K562 (cell line): ENCODE data around the gene IP6K3. TPM values are rescaled to one million over a fixed set of nuclear protein-coding genes. Genes with fewer than 3 reads are reported as not detected.

ENCODE experiments used
- ATAC-seq: fragments of 200-7000 bp; cut with Tn5 transposase; 3 replicates; pipeline ENCODE4 v1.9.1; 2020; ENCODE audit warnings: moderate library complexity
- BruUV-seq: library from RNA; stranded (reverse); fragments of 400-500 nt; replicated peaks from 2 replicates; lab custom pipeline; 2021; lab: Mats Ljungman, UMichigan
- CTCF ChIA-PET: fragments of 300-600 bp; formaldehyde crosslinking; extraction: SDS; loops from one replicate; lab custom pipeline; 2021; ENCODE audit warnings: low intra/inter-chr PET ratio; lab: Yijun Ruan, JAX
- POLR2A ChIA-PET: fragments of 300-600, 350-650 bp; sonication (Branson Sonifier 250); formaldehyde crosslinking; extraction: SDS; loops from one replicate; lab custom pipeline; 2021; ENCODE audit warnings: antibody characterized with exemption, inconsistent platforms; lab: Yijun Ruan, JAX
- DNase-seq, 4 experiments: peaks; one replicate each; pipeline versions ENCODE4 v3.0.0 to v3.0.0-alpha.2; 2011 to 2018; ENCODE audit warnings: low spot score in 3 of 4, mixed read lengths in 3 of 4; ENCODE audit errors: extremely low read depth in 1 of 4
- FAIRE-seq: peaks from 2 replicates; lab custom pipeline; 2011; peaks lifted over from hg19 to GRCh38; lab: Jason Lieb, UNC
- H2AFZ ChIP-seq: 2 replicates; pipeline ENCODE4 v1.6.0; 2011; ENCODE audit warnings: low read depth, low read length, control low read depth, inconsistent platforms
- H3K27ac ChIP-seq: fragments of 200-600 bp; 3 replicates; pipeline ENCODE4 v1.8.0; 2011; ENCODE audit warnings: low read depth, mild to moderate bottlenecking, control low read depth, inconsistent platforms, low read length, moderate library complexity, mixed read lengths; ENCODE audit errors: extremely low read depth
- H3K27me3 ChIP-seq, 2 experiments: fragments of 300-600 bp in 1 of 2; 2 replicates in 1 of 2; 3 replicates in 1 of 2; pipeline versions ENCODE4 v1.6.0 to v1.8.0; 2011; ENCODE audit warnings: inconsistent platforms in 2 of 2, low read length in 2 of 2, mild to moderate bottlenecking in 1 of 2, mixed read lengths in 1 of 2, moderate library complexity in 1 of 2; ENCODE audit not compliant: control insufficient read depth in 2 of 2, insufficient read depth in 2 of 2
- H3K36me3 ChIP-seq: fragments of 300-600 bp; 3 replicates; pipeline ENCODE4 v1.8.0; 2011; ENCODE audit warnings: mild to moderate bottlenecking, low read length, inconsistent platforms; ENCODE audit not compliant: control insufficient read depth, insufficient read depth
- H3K4me1 ChIP-seq, 2 experiments: fragments of 200-600 bp in 1 of 2; replicated peaks in 1 of 2; 2 replicates in 1 of 2; 3 replicates in 1 of 2; pipeline versions ENCODE4 v1.5.1 to v1.8.0; 2011; ENCODE audit warnings: inconsistent platforms in 2 of 2, low read length in 2 of 2, mild to moderate bottlenecking in 1 of 2, mixed read lengths in 1 of 2, moderate library complexity in 1 of 2; ENCODE audit not compliant: control insufficient read depth in 2 of 2, insufficient read depth in 2 of 2
- H3K4me2 ChIP-seq: 2 replicates; pipeline ENCODE4 v1.6.1; 2011; ENCODE audit warnings: low read length, control low read depth, inconsistent platforms, mixed read lengths; ENCODE audit not compliant: insufficient read depth
- H3K4me3 ChIP-seq: fragments of 200-600 bp; sonication (generic), shearing (Covaris generic); 2 replicates; pipeline ENCODE4 v1.5.1; 2016; ENCODE audit warnings: control low read depth, inconsistent platforms
- H3K79me2 ChIP-seq: fragments of 200-600 bp; 3 replicates; pipeline ENCODE4 v1.8.0; 2011; ENCODE audit warnings: low read length, inconsistent platforms; ENCODE audit not compliant: control insufficient read depth, insufficient read depth
- H3K9ac ChIP-seq, 2 experiments: 2 replicates each; pipeline versions ENCODE4 v1.6.0 to v1.6.1; 2011; ENCODE audit warnings: low read depth in 2 of 2, low read length in 2 of 2, control low read depth in 1 of 2, inconsistent platforms in 1 of 2, mild to moderate bottlenecking in 1 of 2, mixed read lengths in 1 of 2; ENCODE audit not compliant: insufficient read depth in 1 of 2
- H3K9me1 ChIP-seq: one replicate; pipeline ENCODE4 v1.6.0; 2011; ENCODE audit warnings: inconsistent platforms, mild to moderate bottlenecking, low read length, moderate library complexity; ENCODE audit not compliant: control insufficient read depth, insufficient read depth
- H3K9me3 ChIP-seq: replicated peaks from 2 replicates; pipeline ENCODE4 v1.5.1; 2011; ENCODE audit warnings: low read depth, low read length, inconsistent platforms; ENCODE audit not compliant: control insufficient read depth, insufficient read depth
- H4K20me1 ChIP-seq: replicated peaks from 2 replicates; pipeline ENCODE4 v1.6.1; 2011; ENCODE audit warnings: low read length, inconsistent platforms, mixed read lengths; ENCODE audit not compliant: control insufficient read depth, insufficient read depth
- ETV5 ChIP-seq: sonication (generic); formaldehyde crosslinking; IDR thresholded peaks from 2 replicates; pipeline ENCODE4 v1.4.0; 2020; ENCODE audit warnings: low read depth, mild to moderate bottlenecking, missing genetic modification reagents
- IRF9 ChIP-seq: fragments of 450-650 bp; IDR thresholded peaks from 2 replicates; pipeline ENCODE4 v1.6.1; 2016; ENCODE audit warnings: missing biosample characterization, missing genetic modification characterization
- ZNF449 ChIP-seq: fragments of 250-450 bp; sonication (Bioruptor Pico); IDR thresholded peaks from 2 replicates; pipeline ENCODE4 v1.8.0; 2022; ENCODE audit warnings: moderate library complexity, mild to moderate bottlenecking, inconsistent platforms
- ZNF76 ChIP-seq: fragments of 250-450 bp; sonication (Bioruptor Pico); IDR thresholded peaks from 2 replicates; pipeline ENCODE4 v1.4.0; 2020; ENCODE audit warnings: mild to moderate bottlenecking, moderate library complexity, borderline replicate concordance
- WGBS: fragments of 100-300 bp; shearing (Covaris generic); methylation state at CpG from one replicate; pipeline ENCODE4 v1.1.6; 2016; ENCODE audit warnings: low coverage, mixed read lengths; ENCODE audit not compliant: insufficient coverage; ENCODE audit errors: missing lambda C conversion rate; 5-methylcytosine and 5-hydroxymethylcytosine counted together
- in situ Hi-C: fragments of 300-500 bp; cut with MboI; formaldehyde crosslinking; loops from 4 replicates; pipeline ENCODE4 v1.15.0; 2018; ENCODE audit warnings: inconsistent platforms, mixed read lengths
- intact Hi-C: fragments of 100-400 bp; cut with micrococcal nuclease; formaldehyde crosslinking; loops from 2 replicates; pipeline ENCODE4 v1.14.2; 2022
- polyA plus RNA-seq, 8 experiments: library from polyadenylated mRNA; depleted of rRNA in 4 of 8; stranded (reverse) in 5 of 8; unstranded in 3 of 8; fragments of >200 nt; fragmentation: Nextera tagmentation in 2 of 8; fragmentation: Illumina TruSeq in 1 of 8; extraction: Ambion mirVana in 2 of 8; extraction: Trizol in 1 of 8; gene quantifications; 2 replicates each; pipeline versions ENCODE4 v1.2.1 to v1.2.3, GENCODE V29; 2011 to 2014; ENCODE audit warnings: inconsistent platforms in 1 of 8, missing spikeins in 1 of 8
- total RNA-seq, 7 experiments: library from RNA; depleted of rRNA in 6 of 7; stranded (reverse); fragments of >200 nt in 6 of 7; fragmentation: Illumina TruSeq in 2 of 7; extraction: Trizol in 2 of 7; gene quantifications; 2 replicates each; pipeline versions ENCODE4 v1.2.1 to v1.2.3, GENCODE V29; 2011 to 2021; ENCODE audit warnings: low replicate concordance in 1 of 7
- TF ChIP-seq, protein P1 (sequence below): fragments of 450-650 bp; IDR thresholded peaks from 2 replicates; pipeline ENCODE4 v1.6.1; 2016; ENCODE audit warnings: antibody characterized with exemption

Gene IP6K3
- total and polyA plus RNA-seq, 9 of the 15 experiments (the other 6 are each of a cell fraction or from before 2014, with no cell fraction given): not detected

DNA sequence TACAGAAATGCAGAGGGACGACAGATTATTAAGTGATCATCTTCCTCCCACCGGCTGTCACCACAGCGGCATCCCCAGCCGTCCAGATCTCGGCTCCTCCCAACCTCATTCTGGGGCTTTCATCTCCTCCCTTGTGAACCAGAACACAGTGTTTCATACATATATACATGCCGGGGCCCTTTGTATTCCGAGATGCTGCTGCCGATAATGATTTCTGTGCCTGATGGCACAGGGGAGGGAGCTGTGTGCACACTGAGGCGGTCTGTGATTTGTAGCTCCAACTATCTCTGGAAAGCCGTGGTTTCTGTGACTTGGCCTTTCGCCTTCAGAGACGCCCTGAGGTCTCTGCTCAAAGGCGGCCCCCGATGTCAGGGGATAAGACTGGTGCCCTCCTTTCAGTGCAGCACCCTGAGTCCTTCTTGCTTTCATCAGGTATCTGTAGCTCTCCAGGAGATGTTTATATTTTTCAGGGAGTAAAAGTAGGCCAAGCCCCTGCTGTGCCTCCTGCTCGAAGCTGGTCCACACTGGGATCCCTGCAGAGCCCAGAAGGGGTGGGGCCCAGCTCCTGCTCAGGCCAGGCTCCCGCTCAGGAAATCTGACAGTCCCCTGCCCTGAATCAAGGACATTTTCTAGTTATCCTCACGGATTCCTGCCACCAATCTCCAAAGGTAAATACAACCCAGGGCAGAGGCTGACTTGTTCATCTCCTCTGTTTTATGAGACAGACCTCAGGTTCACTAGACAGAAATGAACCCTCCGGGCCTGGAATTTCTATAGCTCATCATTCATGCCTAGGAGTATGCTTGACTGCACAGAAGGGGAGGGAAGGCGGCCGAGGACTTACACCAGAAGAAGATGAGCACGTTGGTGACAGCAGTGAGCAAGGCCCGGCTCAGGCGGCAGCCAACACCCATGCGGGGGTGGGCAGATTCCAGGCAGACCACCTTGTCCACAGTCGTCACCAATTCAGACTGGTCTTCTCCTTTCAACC, 31.0 kb upstream of the IP6K3 start:
- Histone ChIP-seq H3K79me2 (no peaks in the 10 kb centered on the region), H3K4me2 (no peak overlapping the region)
- POLR2A ChIA-PET: interaction anchor here (0.6 to 7.0 kb wide), 6 partner anchors 7 to 359 kb away, joined by 3 to 36 read pairs (median 7); partner anchors contain the start of gene LEMD2
- TF ChIP-seq ZNF449 (CRISPR knock-in tag): no peak
- TF ChIP-seq ZNF76: no peak
- TF ChIP-seq, protein P1, sequence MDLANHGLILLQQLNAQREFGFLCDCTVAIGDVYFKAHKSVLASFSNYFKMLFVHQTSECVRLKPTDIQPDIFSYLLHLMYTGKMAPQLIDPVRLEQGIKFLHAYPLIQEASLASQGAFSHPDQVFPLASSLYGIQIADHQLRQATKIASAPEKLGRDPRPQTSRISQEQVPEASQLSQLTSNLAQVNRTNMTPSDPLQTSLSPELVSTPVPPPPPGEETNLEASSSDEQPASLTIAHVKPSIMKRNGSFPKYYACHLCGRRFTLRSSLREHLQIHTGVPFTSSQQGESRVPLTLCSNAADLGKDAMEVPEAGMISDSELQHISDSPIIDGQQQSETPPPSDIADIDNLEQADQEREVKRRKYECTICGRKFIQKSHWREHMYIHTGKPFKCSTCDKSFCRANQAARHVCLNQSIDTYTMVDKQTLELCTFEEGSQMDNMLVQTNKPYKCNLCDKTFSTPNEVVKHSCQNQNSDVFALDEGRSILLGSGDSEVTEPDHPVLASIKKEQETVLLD: no peak
- no peak for TF ChIP-seq ETV5 (CRISPR knock-in tag)
- no peak for TF ChIP-seq IRF9
- TF ChIP-seq, all 486 proteins: peak for 0
- FAIRE-seq (no peak), ATAC-seq (no peak), DNase-seq (no peak)
- CTCF ChIA-PET: interaction anchor here (0.6 kb wide), 1 partner anchor 273 kb away, joined by 4 read pairs; no protein-coding TSS in a partner anchor
- no peak overlapping the region for H3K4me3 ChIP-seq
- H3K9me3 ChIP-seq: no peaks in the 10 kb centered on the region
- intact Hi-C loops (no loop called here), in situ Hi-C loops (no loop called here)
- no peak overlapping the region for H3K27ac ChIP-seq
- H3K9me1 ChIP-seq: no peaks in the 10 kb centered on the region
- no peak overlapping the region for H3K9ac ChIP-seq
- H3K36me3 ChIP-seq: peaks cover 87% of the 10 kb centered on the region; the same call in 2 of the 3 replicates
- 0 out of 2 replicates have a peak, but pooled peaks cover 11% of the 10 kb centered on the region for H4K20me1 ChIP-seq
- peaks cover 0 to 5% of the 10 kb centered on the region in 2 experiments; a peak in 1 of 5 replicates for H3K4me1 ChIP-seq
- H2AFZ ChIP-seq: no peak overlapping the region
- no TSS peak for BruUV-seq
- no peaks in the 10 kb centered on the region for H3K27me3 ChIP-seq
- 85% methylated on average over 24 of the region's 25 CpGs for WGBS
